Ovary (tissue), 3 donors: ENCODE results near the gene ARL6IP4.

Experiments used
- EP300 ChIP-seq: sonication (generic); formaldehyde crosslinking; IDR thresholded peaks from one replicate; pipeline ENCODE4 v1.6.1; 2017; ENCODE audit warnings: antibody characterized with exemption
- POLR2A ChIP-seq: fragments of 450-650 bp; IDR thresholded peaks from one replicate; pipeline ENCODE4 v1.6.1; 2017; ENCODE audit warnings: antibody characterized with exemption, mild to moderate bottlenecking, moderate library complexity
- TF ChIP-seq, protein P1 (sequence below), 3 donors: fragments of 450-650 bp in 2 of 3; fragments of 200-600 bp in 1 of 3; IDR thresholded peaks; one replicate each; pipeline versions ENCODE4 v1.5.1 to v1.8.0; 2016 to 2022; ENCODE audit warnings: antibody characterized with exemption in 3 of 3, mild to moderate bottlenecking in 1 of 3
- donor health status: DM: no; HTN: no; CAD: no.

DNA sequence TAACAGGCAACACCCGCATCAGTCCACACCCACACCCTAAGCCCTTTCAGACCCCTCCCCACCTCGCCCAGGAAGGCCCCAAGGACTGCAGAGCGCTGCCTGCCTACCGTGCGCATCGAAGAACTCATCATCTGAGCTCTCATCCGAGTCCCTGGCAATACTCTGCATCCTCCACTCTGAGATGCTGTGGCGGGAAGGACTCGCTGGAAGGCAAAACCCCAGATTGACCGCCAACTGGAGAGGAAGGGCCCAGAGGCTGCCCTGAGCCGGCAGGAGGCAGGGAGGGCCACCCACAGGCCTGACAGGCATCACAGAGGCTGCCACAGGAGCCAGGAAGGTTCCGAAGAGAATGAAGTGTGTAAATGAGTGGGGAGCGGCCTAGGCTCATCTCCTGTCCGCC is 23.8 kb downstream of the ARL6IP4 start:
- TF ChIP-seq, protein P1, sequence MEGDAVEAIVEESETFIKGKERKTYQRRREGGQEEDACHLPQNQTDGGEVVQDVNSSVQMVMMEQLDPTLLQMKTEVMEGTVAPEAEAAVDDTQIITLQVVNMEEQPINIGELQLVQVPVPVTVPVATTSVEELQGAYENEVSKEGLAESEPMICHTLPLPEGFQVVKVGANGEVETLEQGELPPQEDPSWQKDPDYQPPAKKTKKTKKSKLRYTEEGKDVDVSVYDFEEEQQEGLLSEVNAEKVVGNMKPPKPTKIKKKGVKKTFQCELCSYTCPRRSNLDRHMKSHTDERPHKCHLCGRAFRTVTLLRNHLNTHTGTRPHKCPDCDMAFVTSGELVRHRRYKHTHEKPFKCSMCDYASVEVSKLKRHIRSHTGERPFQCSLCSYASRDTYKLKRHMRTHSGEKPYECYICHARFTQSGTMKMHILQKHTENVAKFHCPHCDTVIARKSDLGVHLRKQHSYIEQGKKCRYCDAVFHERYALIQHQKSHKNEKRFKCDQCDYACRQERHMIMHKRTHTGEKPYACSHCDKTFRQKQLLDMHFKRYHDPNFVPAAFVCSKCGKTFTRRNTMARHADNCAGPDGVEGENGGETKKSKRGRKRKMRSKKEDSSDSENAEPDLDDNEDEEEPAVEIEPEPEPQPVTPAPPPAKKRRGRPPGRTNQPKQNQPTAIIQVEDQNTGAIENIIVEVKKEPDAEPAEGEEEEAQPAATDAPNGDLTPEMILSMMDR (IDR thresholded peaks at IDR 0.05): no peak
- no peak for TF ChIP-seq POLR2A
- no peak for TF ChIP-seq EP300
